Amniotic stem cell (primary cell): ENCODE data around the gene DOCK4.

ENCODE experiments used
- DNase-seq: peaks from one replicate; lab custom pipeline; 2025; lab: John Stamatoyannopoulos, UW

DOCK4 gene

DNA sequence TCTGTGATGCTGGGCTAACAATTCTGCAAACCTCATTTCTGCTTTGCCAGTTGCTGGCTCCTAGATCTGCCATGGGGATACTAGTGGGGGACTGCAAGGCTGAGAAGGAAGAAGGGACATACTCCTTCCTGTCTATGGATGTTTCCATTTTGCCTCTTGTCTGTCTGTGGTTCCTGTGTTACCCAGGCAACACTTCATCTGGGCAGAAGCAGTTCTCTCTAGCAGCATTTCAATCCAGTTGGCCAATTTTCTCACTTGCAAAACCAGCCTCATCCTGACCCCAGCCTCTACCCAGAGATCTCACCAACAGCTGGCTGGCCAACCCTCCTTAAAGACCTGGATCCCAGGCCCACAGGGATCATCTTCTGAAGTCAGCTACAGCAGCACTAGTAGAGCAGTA, 131.7 kb downstream of the DOCK4 start:
- DNase-seq = no peak

DNA sequence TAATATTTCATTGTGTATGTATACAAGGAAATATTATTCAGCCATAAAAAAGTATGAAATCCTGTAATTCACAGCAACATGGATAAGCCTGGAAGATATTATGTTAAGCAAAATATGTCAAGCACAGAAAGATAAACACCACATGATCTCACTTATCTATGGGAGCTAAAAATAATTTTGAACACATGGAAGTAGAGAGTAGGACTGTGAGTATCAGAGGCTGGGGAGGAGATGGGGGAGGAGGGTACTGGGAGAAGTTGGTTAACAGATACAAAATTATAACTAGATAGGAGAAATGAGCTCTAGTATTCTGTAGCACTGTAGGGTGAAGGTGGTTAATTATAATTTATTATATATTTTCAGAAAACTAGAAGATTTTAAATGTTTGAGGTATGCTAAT, 132.7 kb downstream of the DOCK4 start:
- DNase-seq = no peak

DNA sequence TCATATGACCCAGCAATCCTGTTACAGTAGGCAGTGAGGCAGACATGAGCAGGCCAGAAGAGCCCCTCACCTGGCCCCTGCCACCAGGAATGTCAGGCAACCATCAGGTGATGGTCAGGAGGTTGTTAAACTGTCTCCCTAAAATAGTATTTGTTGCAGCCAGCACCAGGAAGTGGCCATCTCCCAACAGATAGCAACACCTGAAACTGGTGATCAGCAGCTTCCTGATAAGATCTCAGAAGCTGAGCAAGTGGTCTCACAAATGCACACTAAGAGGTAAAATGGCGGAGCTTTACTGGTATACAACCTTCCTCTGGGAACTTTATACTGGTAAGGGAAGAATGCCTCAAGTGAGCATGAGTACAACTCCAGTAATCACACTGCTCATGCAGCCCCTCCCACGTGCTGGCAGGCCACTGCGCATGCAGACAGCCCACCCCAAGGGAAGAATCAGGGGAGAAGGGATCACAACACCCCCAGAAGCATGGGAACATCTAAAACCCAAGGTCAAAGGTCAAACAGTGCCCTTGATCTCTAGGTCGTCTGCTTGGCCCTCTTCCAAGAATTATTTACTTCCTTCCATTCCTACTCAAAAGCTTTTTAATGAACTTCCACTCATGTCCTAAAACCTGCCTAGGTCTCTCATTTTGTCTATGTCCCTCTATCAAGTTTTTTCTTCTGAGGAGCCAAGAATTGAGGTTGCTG, 133.5 kb downstream of the DOCK4 start:
- no peak for DNase-seq

DNA sequence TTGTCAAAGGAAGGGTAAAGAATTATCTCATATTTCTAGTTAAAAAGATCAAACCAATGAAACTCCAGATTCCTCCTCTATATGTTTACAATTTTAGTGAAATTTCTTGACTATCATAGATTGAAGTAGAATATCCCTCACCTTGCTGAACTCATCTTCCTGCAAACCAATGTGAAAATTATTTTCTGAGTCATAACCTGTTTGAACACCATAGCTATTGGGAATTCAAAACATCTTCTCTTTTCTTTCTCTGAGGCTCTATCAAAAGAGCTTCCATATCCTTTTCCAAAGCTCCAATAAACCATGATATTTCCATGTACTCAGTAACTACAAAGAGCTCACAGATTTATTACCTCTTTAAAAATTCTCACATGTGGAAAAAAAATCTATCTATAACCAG, 134.3 kb downstream of the DOCK4 start:
- DNase-seq = no peak

DNA sequence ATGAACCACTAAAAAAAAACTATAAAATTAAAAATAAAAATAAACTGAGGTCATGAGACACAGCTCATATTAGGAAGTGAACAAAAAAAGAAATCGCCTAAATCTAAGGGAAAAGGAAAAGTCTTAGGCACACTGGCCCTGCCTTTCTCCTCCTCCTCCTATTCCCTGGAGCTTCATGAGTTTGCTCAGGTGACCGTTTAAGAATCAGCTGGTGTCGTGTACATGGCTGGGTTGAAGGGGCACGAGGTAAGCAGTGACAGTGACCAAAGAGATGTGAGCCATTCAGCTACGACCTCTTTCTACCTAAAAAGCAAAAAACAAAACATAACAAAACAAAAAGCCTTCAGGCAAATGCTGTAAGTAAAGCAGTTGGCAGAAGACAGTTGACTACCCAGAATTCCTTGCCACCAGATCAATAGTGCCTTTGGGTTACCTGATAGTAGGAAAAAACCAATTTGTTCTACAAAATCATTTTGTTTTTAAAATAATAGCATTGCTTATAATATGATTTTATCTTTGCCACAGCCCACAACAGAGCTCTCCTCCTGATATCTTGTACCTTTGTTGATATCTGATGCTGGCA, 135.4 kb downstream of the DOCK4 start:
- no peak for DNase-seq

DNA sequence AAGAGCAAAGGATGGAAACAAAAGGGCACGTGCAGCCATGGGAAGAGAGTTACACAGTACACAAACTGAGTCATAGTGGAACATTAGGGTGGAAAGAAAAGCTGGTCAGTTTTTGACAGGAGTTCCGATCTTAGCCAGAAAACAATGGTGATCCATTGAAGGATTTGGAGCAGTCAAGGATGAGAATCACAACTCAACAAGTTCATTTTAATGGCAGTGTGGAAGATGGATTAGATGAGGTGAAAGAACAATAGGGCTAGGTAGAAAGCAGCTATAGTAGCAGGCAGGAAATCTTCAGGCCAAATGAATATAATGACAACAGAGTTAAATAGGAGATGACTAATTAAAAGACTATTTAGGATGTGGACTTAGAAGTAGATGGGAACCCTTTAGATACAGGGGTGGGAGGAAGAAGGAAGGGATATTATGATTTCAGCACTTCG, 136.3 kb downstream of the DOCK4 start:
- no peak for DNase-seq

DNA sequence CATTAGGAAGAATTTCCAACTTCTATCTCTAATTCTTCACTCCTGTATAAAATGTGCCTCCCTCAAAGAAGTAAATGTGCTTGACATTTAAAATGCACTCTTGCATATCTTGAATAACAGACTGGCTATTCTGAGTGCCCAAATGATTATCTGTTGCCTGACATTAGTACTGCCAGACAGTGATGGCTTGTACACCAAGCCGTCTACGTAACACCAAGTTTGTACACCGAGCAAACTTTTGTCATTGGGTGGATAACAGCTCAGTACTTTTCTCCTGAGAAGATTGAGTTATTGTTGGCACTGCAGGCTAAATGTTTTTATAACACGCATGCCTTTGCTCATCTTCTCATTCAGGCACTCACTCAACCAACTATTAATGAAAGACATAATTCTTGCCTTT, 137.2 kb downstream of the DOCK4 start:
- no peak for DNase-seq

DNA sequence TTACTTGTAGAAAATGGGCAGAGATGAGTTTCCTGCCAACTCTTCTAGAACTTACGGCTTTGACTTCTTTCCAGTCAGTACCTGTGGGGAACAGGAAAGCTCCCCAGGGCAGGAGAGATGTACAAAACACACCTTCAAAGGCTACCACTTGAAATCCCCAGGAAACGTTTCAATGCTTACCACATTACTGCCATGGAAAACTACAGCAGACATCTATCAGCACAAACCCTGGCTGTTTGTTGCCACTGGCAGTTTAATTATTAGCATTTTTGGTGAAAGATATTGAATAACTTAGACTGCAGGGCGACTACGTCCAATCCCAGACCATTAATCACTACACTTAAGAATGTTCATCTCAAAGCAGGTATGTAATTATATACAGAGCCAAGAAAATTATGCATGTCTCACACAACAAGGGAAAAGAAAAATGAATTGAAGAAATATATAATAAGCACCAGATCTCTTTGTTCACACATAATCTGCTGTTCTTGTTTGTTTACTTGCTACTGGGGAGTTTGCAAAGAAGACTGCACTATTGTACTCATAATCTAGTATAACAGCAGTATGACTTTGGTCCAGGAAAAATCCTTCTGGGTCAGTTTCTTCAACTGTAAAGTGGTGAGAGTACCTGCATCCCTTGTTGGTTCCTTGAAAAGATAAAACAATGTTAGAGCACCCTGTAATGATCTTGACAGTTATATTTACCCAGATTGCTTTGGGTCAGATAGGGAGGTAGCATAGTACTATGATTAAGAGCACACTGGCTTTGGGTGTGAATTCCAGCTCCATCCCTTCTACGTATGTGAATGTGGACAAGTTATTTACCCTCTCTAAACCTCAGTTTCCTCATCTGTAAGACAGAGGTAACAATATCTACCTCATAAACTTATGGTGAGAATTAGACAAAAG, 138.3 kb downstream of the DOCK4 start:
- no peak for DNase-seq

DNA sequence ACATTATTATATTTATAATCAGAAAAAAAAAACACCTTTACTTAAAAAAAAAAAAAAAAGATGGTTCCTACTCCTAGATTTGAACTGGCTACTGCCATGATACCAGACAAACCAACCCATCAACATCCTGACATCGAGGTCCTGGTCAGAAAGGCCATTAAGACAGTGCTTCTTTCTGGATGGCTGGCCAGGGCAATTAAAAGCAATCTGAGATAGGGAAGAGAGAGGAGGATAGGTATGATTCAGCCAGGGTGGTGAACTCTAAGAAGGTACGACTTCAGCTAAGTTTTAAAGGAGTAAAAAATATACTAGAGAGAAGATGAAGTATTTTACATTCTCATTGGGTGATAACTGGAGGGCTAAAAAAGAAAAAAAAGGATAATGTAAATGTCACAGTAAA, 139.0 kb downstream of the DOCK4 start:
- no peak for DNase-seq

DNA sequence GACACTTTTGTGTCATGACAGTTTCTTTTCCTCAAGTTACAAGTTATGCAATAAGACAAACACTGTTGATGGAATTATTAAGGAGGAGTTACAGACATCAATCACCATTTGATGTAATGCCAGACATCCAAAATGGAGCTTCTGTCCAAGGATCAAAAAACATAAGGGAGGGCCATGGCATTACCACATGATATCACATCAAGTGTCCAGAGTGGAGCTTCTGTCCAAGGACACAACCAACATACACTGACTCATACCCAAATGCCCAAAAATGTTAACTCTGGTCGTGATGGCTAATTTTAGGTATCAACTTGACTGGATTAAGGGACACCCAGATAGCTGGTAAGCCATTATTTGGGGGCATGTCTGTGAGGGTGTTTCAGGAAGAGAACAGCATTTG, 140.4 kb downstream of the DOCK4 start:
- DNase-seq = no peak

DNA sequence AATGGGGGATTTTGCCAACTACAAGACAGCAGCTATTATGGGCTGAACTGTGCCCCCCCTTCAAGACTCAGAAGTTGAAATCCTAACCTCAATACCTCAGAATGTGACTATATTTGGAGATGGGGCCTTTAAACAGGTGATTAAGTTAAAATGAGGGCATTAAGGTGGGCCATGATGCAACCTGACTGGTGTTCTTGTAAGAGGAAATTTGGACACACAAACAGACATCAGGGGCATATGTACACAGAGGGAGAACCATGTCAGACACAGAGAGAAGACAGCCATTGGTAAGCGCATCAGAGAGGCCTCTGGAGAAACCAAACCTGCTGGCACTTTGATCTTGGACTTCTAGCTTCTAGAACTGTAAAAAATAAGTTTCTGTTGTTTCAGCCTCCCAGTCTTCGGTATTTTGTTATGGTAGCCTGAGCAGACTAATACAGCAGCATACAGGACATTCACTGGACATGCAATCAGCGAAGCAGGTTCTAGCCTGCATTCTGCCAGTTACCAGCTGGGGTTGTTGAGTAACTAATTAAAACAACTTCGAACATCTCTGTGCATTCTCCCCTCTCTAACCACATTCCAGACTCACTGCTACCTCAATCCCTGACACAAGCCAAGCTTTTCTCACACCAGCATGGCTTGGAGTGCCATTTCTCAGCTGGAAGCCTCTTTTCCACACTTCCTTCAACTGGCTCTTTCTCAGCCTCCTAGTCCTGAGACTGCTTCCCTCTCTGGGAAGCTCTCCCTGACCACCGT, 141.4 kb downstream of the DOCK4 start:
- DNase-seq = no peak

DNA sequence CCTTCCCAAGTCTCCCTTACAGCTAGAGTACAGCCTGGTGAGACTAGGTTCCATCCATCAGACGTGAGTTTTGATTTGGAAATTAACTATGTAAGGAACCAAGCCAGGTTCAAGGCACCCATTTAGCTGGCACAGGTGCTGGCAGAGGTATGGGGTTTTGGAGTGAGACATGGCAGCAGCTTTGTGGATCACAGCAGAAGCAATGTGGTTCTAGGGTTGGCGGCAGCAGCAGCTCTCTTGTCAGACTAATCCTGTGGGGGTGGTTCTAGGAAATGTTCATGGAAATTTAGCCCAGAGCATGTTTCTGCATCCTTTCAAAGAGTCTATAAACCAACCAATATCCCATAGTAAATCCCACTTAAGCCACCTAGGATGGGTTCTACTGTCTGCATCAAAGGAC, 142.2 kb downstream of the DOCK4 start:
- no peak for DNase-seq

DNA sequence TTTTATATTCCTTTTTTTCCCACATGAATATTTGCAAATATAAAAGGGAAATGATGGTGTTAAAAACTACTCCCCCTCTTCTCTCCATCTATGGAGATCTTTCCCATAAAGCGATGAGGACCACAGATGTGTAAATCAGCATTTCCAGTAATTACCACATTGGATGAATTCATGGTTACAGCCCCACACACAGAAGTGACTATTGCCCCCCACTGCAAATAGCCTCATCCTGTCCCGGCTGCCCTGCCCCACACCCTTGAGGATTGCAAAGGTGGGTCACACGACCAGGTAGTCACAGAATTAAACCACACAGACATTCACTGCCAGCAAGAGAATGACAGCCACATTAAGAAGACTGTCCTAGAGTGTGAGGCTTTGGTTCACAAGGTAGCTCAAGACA, 145.1 kb downstream of the DOCK4 start:
- no peak for DNase-seq

DNA sequence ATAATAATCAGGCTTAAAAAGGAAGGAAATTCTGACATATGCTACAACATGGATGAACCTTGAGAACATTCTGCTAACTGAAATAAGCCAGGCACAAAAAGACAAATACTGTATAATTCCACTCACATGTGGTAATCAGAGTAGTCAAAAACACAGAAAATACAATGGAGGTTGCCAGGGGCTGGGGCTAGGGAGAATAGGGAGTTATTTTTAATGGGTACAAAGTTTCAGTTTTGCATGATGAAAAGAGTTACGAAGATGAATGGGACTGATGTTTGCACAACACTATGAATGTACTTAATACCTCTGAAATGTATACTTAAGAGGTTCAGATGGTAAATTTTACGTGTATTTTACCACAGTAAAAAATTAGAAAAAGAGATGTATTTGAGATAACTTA, 145.6 kb downstream of the DOCK4 start:
- DNase-seq = no peak

DNA sequence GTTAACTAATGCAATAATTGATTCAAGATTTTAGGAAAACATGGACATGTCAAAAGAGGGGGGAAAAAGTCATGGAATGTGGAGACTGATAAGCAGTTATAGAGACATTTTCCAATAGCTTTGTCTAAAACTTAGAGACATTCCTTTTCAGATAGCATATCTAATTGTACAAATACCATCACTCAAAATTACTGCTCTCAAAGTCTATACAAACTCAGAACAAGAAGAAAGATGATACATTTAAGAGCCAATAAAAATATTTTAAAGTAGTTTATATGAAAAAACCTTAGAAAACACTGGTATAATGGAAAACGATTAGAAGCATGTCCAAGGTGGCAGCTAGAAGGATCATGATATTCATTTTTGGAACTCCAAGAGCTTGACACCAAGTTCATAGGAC, 146.5 kb downstream of the DOCK4 start:
- DNase-seq = no peak

DNA sequence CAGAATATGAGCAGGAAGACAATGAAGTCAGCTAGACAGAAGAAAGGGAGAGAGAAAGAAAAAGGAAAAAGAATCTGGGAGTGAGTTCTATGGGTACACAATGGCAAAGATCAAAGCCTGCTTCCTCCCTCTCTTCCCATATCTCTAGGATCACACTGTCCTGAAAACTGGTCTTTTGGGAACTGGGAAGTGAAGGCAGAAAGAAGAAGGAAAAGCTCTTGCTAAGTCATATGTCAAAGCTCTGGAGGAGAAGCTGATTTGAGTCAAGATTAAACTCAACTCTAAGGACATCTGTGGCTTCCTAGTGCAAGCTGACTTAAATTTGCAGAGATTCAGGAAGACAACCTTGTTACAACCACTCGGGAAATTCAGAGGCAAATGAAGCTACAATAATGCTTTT, 147.5 kb downstream of the DOCK4 start:
- no peak for DNase-seq

DNA sequence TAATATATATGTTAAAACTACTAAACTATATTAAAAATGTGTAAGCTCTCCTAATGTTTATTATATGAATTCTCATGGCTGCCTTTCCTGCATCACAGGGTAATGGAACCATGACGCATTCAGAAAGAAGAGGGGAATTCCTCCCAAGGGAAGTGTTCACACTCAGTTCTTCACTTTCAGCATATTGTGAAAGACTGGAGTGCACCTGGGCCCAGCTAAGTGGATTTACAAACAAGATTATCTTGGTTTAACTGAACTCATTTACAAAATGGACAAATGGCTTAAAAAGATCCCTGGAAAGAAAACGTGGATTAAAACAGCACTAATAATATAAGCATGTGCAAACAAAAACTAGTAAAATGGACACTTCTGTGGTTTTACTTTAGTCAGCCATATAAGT, 149.8 kb downstream of the DOCK4 start:
- DNase-seq = no peak

DNA sequence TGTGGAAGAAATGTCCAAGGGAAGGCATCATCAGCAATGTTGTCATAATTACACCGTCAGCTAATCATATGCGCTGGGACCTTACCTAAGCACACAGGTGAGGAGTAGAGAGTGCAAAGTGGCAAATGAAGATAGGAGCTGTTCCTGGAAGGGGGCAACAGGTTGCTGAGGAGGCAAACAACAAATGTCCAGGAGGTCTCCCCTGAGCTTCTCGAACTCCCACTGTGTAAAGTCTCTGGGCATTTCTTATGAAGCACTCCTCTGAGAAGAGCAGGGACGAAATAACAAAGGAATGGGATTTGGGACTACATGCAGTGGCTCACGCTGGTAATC, 152.5 kb downstream of the DOCK4 start:
- no peak for DNase-seq

DNA sequence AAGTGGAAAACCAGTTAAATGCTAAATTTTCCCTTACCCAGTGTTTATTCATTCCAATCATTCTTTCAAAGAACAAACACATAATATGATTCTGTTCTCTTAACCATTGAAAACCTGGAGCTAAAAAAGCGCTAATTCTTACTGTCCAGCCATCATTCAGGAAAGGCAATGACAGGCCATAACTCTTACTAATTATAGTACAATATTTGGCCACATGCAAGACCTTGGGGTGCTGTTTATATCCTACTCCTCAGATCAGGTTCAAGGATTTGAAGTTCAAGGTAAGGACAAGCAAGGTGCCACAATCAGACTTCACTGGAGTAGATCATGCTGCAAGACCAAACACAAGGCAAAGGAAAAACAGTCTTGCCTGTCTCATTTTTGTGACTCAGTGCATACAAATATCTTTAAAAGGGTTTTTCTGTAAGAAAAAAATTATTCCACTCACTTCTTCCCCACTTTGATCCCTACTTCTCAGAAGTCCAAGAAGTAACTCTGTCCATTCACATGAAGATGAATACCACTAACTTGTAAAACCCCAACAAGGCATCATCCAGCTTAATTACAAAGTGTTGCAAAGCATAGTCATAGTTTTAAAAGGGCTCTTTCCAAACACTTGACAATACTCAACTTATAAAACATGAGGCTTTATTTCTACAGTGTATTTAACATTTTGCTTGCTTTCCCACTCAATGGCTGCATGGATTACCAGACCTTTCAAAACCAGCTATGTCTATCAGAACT, 153.0 kb downstream of the DOCK4 start:
- no peak for DNase-seq

DNA sequence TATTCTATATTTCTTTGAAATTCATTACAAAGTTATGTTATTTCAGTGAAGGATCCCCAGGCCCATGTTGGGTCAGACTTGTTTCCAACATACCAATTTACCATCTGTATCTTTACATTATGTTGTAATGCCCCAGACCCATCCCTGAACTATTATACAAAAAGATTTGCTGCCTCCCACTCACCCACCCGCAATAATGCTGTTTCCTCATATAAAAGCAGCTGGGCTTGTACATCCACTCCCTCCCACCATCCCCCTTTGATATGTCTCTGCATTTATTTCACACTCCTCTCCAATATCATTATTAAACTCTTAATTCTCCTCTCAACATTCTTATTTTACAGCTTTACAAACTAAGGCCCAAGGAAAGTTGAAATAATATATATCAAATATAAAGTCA, 153.7 kb downstream of the DOCK4 start:
- DNase-seq = no peak

DNA sequence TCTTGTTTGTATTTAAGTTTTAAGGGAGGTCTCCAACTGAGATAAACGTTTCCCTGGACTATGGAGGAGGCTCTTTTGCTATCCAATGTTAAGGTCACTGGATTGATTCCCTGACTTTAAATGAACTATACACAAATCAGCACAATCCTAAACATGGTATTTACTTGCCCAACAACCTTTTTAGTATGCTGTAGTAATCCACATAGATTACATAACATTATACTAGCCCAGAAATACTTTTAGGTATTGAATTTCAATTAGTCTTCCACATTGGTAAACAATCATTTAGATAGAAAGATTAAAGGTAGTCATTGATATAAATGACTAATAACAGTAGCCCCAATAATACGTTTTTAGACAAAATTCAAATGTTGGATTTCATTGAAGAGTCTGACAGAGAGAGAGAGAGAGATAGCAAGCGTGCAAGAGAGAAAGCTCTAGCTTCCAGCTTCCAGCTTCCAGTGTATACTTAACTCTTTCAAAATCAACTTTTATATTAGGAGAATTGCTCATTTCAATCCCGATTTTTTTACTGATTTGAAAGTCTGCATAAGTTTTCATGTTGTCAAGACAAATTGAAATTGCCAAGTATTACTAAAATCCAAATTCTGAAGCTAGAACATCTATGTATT, 155.8 kb downstream of the DOCK4 start:
- no peak for DNase-seq
